SHP77 treated with DMSO at 0.1 percent for 48 hours (cell line): ENCODE measurements around the gene CDYL.

ENCODE experiments used
- DNase-seq: peaks from one replicate; lab custom pipeline; 2025; lab: John Stamatoyannopoulos, UW

CDYL gene

DNA sequence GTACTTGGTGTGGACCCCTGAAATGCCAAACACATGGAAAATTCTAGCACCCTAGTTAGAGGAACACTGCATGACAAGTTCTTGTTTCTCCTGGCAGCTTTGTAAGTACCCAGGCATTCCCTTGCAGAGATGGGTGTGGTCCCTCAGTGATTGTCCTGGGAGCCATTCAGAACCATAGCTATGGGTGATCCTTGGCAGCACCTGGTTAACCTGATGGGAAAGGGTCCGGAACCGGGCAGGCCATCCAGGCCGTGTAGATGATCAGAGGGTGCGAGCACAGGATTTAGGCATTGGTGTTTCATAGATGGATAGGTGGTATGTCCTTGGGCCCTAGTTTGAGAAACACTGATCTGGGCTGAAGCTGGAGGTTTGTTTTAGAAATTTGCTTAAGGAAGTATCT is 131.9 kb downstream of the CDYL start:
- no peak for DNase-seq

- no peak for DNase-seq
Measured at GRCh38 chr6:4909063-4909706, 133.0 kb downstream of the CDYL start.

- no peak for DNase-seq
Measured at GRCh38 chr6:4910037-4910760, 134.0 kb downstream of the CDYL start.

DNA sequence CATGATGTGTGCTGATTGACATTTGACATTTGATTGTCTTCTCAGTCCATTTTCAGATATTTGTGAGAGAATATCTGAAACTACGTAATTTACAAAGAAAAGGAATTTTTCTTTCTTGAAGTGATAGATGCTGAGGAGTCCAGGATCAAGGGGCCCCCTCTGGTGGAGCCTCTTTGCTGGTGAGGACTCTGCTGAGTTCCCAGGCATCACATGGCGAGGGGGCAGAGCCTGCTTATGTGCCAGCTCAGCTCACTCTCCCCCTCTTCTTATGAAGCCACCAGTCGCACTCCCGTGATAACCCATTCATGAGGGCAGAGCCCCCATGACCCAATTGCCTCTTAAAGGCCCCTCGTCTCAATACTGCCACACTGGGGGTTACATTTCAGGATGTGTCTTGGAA is 136.4 kb downstream of the CDYL start:
- DNase-seq = no peak

GRCh38 chr6:4913705-4914419 is 137.7 kb downstream of the CDYL start:
- no peak for DNase-seq

GRCh38 chr6:4914420-4915159 is 138.4 kb downstream of the CDYL start:
- DNase-seq = no peak

- no peak for DNase-seq
Measured at GRCh38 chr6:4916954-4917561, 140.9 kb downstream of the CDYL start.

DNA sequence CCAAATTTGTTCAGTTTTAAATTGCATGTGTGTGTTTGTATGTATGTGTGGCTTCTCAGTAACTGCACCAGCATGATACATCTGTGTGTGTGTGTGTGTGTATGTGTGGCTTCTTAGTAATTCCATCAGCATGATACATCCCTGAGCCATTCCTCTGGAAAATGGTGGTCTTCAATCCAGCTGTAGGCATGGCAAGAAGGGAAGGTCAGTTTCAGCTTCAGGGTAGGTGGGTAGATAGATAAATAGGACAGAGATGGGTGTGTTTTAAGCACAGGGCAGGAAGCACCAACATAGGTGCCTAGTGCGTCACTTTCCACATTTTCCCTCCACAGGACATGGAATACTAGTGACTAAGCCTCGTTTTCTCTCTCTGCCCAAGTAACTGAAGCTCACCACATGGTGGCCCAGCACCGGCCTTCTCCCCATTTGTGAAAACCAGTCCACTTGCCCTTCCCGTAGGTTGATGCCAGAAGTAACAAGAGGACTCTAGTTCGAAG is 144.8 kb downstream of the CDYL start:
- DNase-seq = no peak

- no peak for DNase-seq
Measured at GRCh38 chr6:4922488-4923037, 146.4 kb downstream of the CDYL start.

DNA sequence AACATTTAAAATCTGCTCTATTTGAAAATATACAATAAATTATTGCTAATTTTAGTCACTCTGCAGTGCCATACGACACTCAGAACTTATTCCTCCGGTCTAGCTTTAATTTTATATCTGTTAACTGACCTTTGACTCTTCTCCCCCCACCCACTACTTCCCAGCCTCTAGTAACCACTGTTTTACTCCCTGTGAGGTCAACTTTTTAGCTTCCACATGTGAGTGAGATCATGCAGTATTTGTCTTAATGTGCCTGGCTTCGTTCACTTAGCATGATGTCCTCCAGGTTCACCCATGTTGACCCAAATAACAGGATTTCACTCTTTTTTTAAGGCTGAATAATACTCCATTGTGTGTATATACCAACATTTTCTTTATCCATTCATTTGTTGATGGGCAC is 146.9 kb downstream of the CDYL start:
- DNase-seq = no peak

DNA sequence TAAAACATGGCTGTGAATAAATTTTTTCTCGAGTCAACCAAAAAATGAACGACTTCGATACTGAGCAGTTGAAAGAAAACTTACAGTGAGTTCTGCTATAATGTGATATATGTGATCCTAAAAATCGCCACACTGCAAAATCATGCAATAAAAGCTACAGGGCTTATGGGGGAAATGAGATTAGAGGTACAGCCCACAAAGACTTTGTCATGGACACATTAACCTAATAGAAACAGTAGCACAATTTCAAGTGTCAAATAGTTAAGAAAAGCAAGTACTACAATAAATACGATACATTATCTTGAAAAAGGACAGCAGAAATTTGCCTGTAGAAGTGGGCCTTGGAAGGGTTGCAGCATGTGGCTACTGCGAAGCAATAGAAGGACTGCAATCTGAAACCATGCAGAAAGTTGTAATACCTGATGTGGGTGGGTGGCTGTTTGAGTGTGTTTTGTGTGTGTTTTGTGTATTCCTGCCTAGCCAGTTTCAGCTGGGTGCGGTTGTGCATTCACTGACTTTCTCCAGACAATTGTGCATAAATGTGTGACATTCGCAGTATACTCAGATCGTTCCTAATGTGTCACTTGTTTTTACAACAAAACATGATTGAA is 148.6 kb downstream of the CDYL start:
- no peak for DNase-seq

GRCh38 chr6:4925580-4925979 is 149.4 kb downstream of the CDYL start:
- DNase-seq = no peak

DNA sequence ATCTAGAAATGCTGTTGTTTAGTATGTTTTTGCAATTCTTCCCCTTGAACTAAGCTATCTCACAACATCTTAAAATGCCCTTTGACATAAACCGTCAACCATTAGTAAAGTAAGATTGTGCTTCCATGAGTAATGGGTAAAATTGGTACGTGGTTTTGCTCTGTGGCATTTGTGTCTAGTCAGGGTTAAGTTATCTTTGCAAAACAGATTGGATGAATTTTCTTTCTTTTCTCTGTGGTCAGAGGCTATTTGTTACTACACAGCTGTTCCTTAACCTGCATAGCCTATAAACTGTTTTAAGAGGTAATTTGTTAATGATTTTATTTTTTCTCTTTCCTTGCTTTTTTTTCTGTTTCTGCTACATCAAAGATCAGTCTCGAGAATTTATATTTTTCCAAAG is 152.2 kb downstream of the CDYL start:
- DNase-seq = no peak

- no peak for DNase-seq
Measured at GRCh38 chr6:4929097-4929718, 153.0 kb downstream of the CDYL start.

GRCh38 chr6:4930025-4930691 is 154.0 kb downstream of the CDYL start:
- DNase-seq = no peak

- no peak for DNase-seq
Measured at GRCh38 chr6:4931530-4932227, 155.5 kb downstream of the CDYL start.

- DNase-seq = no peak
Measured at GRCh38 chr6:4932228-4932903, 156.2 kb downstream of the CDYL start.

- DNase-seq = no peak
Measured at GRCh38 chr6:4935486-4935885, 159.3 kb downstream of the CDYL start.
